Panc1 (cell line): ENCODE results near the gene LEMD2. TPM values are rescaled to one million over a fixed set of nuclear protein-coding genes. Genes with fewer than 3 reads are reported as not detected.
"Not testable (repeated sequence)": the region's sequence is repeated elsewhere in the genome, so short reads cannot be mapped to it uniquely, and the experiment has no call there.

Experiments used
- ATAC-seq: fragments of 200-7000 bp; cut with Tn5 transposase; 2 replicates; pipeline ENCODE4 v1.9.1; 2020; ENCODE audit warnings: mild to moderate bottlenecking, moderate library complexity
- BruUV-seq: library from RNA; stranded (reverse); fragments of 400-500 nt; replicated peaks from 2 replicates; lab custom pipeline; 2021; lab: Mats Ljungman, UMichigan
- CTCF ChIA-PET: fragments of 300-600 bp; sonication (Branson Sonifier 250); formaldehyde crosslinking; loops from one replicate; lab custom pipeline; 2022; ENCODE audit warnings: antibody characterized with exemption; lab: Charles Lee
- POLR2A ChIA-PET: fragments of 300-600 bp; sonication (Branson Sonifier 250); formaldehyde crosslinking; loops from one replicate; lab custom pipeline; 2022; ENCODE audit warnings: antibody characterized with exemption; lab: Charles Lee
- DNase-seq: peaks from one replicate; pipeline ENCODE4 v3.0.0-alpha.2; 2010; ENCODE audit warnings: low read depth, low spot score
- H3K27ac ChIP-seq: 2 replicates; pipeline ENCODE4 v1.5.1; 2011; ENCODE audit warnings: mild to moderate bottlenecking, low read length, inconsistent platforms
- H3K27me3 ChIP-seq: fragments of 200-500 bp; sonication (Bioruptor generic); 2 replicates; pipeline ENCODE4 v1.6.0; 2014; ENCODE audit warnings: low read length, inconsistent platforms; ENCODE audit not compliant: control insufficient read depth, insufficient read depth
- H3K36me3 ChIP-seq: fragments of 200-500 bp; sonication (Bioruptor generic); 2 replicates; pipeline ENCODE4 v1.5.1; 2014; ENCODE audit warnings: inconsistent platforms, mild to moderate bottlenecking, low read length, moderate library complexity; ENCODE audit not compliant: control insufficient read depth, insufficient read depth
- H3K4me1 ChIP-seq: 2 replicates; pipeline ENCODE4 v1.5.1; 2011; ENCODE audit warnings: inconsistent platforms, mild to moderate bottlenecking, low read length, moderate library complexity; ENCODE audit not compliant: control insufficient read depth, insufficient read depth
- H3K4me3 ChIP-seq, 2 experiments: 2 replicates each; pipeline ENCODE4 v1.5.1; 2011 to 2012; ENCODE audit warnings: low read depth in 2 of 2, low read length in 2 of 2, mild to moderate bottlenecking in 2 of 2, inconsistent platforms in 1 of 2, moderate library complexity in 1 of 2
- H3K9me3 ChIP-seq: fragments of 200-500 bp; sonication (Bioruptor generic); 2 replicates; pipeline ENCODE4 v1.5.1; 2014; ENCODE audit warnings: low read depth, mild to moderate bottlenecking, inconsistent platforms, low read length, moderate library complexity; ENCODE audit not compliant: control insufficient read depth, insufficient read depth
- CTCF ChIP-seq: fragments of 450-650 bp; IDR thresholded peaks from 2 replicates; pipeline ENCODE4 v1.5.1; 2017; ENCODE audit warnings: mild to moderate bottlenecking
- POLR2AphosphoS5 ChIP-seq: IDR thresholded peaks from 2 replicates; pipeline ENCODE4 v1.6.1; 2012; ENCODE audit warnings: mild to moderate bottlenecking, low read depth, low read length, moderate library complexity
- REST ChIP-seq, 2 experiments: IDR thresholded peaks; 2 replicates each; pipeline ENCODE4 v1.6.1; 2011 to 2012; ENCODE audit warnings: low read depth in 2 of 2, control low read depth in 1 of 2, low read length in 1 of 2, mild to moderate bottlenecking in 1 of 2, moderate library complexity in 1 of 2; ENCODE audit not compliant: insufficient read depth in 1 of 2
- SIN3A ChIP-seq: IDR thresholded peaks from 2 replicates; pipeline ENCODE4 v1.6.1; 2012; ENCODE audit warnings: low read depth, mild to moderate bottlenecking, low read length, moderate library complexity, borderline replicate concordance; ENCODE audit not compliant: insufficient read depth
- in situ Hi-C: cut with HindIII; loops from 2 replicates; pipeline ENCODE4 v1.10.0; 2016; ENCODE audit warnings: low sequenced_read_pairs, low pct_unique_long_range_greater_than_20kb
- intact Hi-C: fragments of 100-400 bp; cut with micrococcal nuclease; formaldehyde crosslinking; loops from one replicate; pipeline ENCODE4 v1.10.0; 2022; ENCODE audit not compliant: unreplicated experiment
- total RNA-seq: library from RNA; stranded (reverse); gene quantifications from one replicate; pipeline ENCODE4 v1.2.1, GENCODE V29; 2021; ENCODE audit not compliant: unreplicated experiment

LEMD2 gene
- total RNA-seq, 1 experiment from 2014 or later: 89.8 TPM

GRCh38 chr6:33833599-33833998, 44.7 kb upstream of the LEMD2 start:
- intact Hi-C loops (no loop called here), in situ Hi-C loops (no loop called here)
- DNase-seq (no peak), ATAC-seq (no peak)
- POLR2A ChIA-PET: no interaction called here
- peaks cover 5% of the 10 kb centered on the region; the same call in 1 of the 2 replicates for H3K9me3 ChIP-seq
- peak overlapping the region; percentile 48; the same call in 1 of the 2 replicates for H3K27ac ChIP-seq
- H3K4me3 ChIP-seq: no peak overlapping the region
- H3K36me3 ChIP-seq: no peaks in the 10 kb centered on the region
- no peaks in the 10 kb centered on the region for H3K27me3 ChIP-seq
- no peak for TF ChIP-seq SIN3A
- no peak for TF ChIP-seq POLR2AphosphoS5
- TF ChIP-seq REST (IDR thresholded peaks at IDR 0.05; ENCODE audit: insufficient read depth in 1 of 2, low read depth in 2 of 2, low read length in 1 of 2): no peak
- no peak for TF ChIP-seq CTCF
- H3K4me1 ChIP-seq: peaks cover 19% of the 10 kb centered on the region
- no TSS peak for BruUV-seq
- CTCF ChIA-PET: no interaction called here

GRCh38 chr6:33832831-33833230, 43.9 kb upstream of the LEMD2 start:
- H3K27me3 ChIP-seq, BruUV-seq, ATAC-seq, H3K4me3 ChIP-seq, H3K9me3 ChIP-seq, in situ Hi-C loops, H3K36me3 ChIP-seq, intact Hi-C loops, H3K27ac ChIP-seq, DNase-seq, CTCF ChIA-PET, POLR2A ChIA-PET: not testable (repeated sequence)
- H3K4me1 ChIP-seq: peaks cover 19% of the 10 kb centered on the region

- POLR2A ChIA-PET, ATAC-seq, H3K27ac ChIP-seq, H3K4me3 ChIP-seq, in situ Hi-C loops, DNase-seq, intact Hi-C loops, BruUV-seq, CTCF ChIA-PET, H3K27me3 ChIP-seq, H3K9me3 ChIP-seq, H3K36me3 ChIP-seq: not testable (repeated sequence)
- H3K4me1 ChIP-seq: peaks cover 26% of the 10 kb centered on the region
Observed at GRCh38 chr6:33831725-33832124, 42.8 kb upstream of the LEMD2 start.
